Neural progenitor cell (in vitro differentiated cells): Measurements from ENCODE around the gene MEN1.

ENCODE experiments used
- CTCF ChIP-seq: fragments of 200-600 bp; sonication (generic); IDR thresholded peaks from 2 replicates; pipeline ENCODE4 v1.5.1; 2017; ENCODE audit warnings: antibody characterized with exemption, mild to moderate bottlenecking
- EZH2phosphoT487 ChIP-seq: fragments of 200-600 bp; sonication (generic); IDR thresholded peaks from 2 replicates; pipeline ENCODE4 v1.6.1; 2017; ENCODE audit warnings: antibody characterized with exemption

- no peak for TF ChIP-seq EZH2phosphoT487
- no peak for TF ChIP-seq CTCF
Observed at GRCh38 chr11:64809781-64810241, 540 bp downstream of the MEN1 start.
